A549 (cell line): ENCODE measurements around the gene ARHGEF10L.

Source experiments
- BHLHE40 ChIP-seq: IDR thresholded peaks from 2 replicates; pipeline ENCODE4 v1.6.1; 2012; ENCODE audit warnings: low read depth, low read length, inconsistent platforms
- JUN ChIP-seq, 2 experiments: fragments of >200 bp; sonication (Bioruptor Twin); formaldehyde crosslinking; IDR thresholded peaks; 2 replicates in 1 of 2; 3 replicates in 1 of 2; pipeline ENCODE4 v1.6.1; 2016 to 2017
- PHF8 ChIP-seq: fragments of 200-600 bp; sonication (generic); IDR thresholded peaks from 2 replicates; pipeline ENCODE4 v1.6.1; 2016; ENCODE audit warnings: low read depth, mild to moderate bottlenecking, antibody characterized with exemption, moderate library complexity, borderline replicate concordance
- POLR2A ChIP-seq: IDR thresholded peaks from 2 replicates; pipeline ENCODE4 v1.6.1; 2012; ENCODE audit warnings: mild to moderate bottlenecking, low read length
- TF ChIP-seq, protein P1 (sequence below): fragments of >200 bp; sonication (Bioruptor Twin); formaldehyde crosslinking; IDR thresholded peaks from 3 replicates; pipeline ENCODE4 v1.5.1; 2016
- TF ChIP-seq, protein P2 (sequence below): fragments of 450-650 bp; IDR thresholded peaks from 2 replicates; pipeline ENCODE4 v1.6.1; 2014; ENCODE audit warnings: antibody characterized with exemption
- TF ChIP-seq, protein P3 (sequence below): fragments of 200-600 bp; sonication (generic); IDR thresholded peaks from 2 replicates; pipeline ENCODE4 v1.6.1; 2016; ENCODE audit warnings: antibody characterized with exemption, mild to moderate bottlenecking, moderate library complexity
- TF ChIP-seq, protein P4 (sequence below): IDR thresholded peaks from 2 replicates; pipeline ENCODE4 v1.6.1; 2012

DNA sequence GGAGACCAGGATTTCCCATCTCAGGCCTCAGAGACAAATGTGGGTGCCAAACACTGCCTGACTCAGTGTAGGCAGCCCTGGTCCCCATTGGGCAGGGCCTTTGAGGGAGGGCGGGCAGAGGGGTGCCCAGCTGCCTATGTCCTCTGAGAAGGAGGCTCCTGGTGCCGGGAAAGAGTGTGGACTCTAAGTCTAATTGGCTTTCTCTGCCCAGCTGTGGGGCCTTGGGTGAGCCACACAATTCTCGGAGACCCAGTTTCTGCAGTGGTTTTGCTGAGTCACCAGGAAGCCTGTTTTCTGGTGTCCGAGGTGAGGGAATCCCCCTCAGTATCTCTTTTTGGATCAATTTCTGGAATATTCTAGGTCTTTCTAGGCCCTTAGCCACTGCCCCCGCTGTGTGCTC lies 180.4 kb downstream of the ARHGEF10L start:
- TF ChIP-seq, protein P1, sequence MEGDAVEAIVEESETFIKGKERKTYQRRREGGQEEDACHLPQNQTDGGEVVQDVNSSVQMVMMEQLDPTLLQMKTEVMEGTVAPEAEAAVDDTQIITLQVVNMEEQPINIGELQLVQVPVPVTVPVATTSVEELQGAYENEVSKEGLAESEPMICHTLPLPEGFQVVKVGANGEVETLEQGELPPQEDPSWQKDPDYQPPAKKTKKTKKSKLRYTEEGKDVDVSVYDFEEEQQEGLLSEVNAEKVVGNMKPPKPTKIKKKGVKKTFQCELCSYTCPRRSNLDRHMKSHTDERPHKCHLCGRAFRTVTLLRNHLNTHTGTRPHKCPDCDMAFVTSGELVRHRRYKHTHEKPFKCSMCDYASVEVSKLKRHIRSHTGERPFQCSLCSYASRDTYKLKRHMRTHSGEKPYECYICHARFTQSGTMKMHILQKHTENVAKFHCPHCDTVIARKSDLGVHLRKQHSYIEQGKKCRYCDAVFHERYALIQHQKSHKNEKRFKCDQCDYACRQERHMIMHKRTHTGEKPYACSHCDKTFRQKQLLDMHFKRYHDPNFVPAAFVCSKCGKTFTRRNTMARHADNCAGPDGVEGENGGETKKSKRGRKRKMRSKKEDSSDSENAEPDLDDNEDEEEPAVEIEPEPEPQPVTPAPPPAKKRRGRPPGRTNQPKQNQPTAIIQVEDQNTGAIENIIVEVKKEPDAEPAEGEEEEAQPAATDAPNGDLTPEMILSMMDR: no peak
- TF ChIP-seq, protein P2, sequence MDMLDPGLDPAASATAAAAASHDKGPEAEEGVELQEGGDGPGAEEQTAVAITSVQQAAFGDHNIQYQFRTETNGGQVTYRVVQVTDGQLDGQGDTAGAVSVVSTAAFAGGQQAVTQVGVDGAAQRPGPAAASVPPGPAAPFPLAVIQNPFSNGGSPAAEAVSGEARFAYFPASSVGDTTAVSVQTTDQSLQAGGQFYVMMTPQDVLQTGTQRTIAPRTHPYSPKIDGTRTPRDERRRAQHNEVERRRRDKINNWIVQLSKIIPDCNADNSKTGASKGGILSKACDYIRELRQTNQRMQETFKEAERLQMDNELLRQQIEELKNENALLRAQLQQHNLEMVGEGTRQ: no peak
- no peak for TF ChIP-seq POLR2A
- TF ChIP-seq PHF8: no peak
- no peak for TF ChIP-seq BHLHE40
- TF ChIP-seq, protein P3, sequence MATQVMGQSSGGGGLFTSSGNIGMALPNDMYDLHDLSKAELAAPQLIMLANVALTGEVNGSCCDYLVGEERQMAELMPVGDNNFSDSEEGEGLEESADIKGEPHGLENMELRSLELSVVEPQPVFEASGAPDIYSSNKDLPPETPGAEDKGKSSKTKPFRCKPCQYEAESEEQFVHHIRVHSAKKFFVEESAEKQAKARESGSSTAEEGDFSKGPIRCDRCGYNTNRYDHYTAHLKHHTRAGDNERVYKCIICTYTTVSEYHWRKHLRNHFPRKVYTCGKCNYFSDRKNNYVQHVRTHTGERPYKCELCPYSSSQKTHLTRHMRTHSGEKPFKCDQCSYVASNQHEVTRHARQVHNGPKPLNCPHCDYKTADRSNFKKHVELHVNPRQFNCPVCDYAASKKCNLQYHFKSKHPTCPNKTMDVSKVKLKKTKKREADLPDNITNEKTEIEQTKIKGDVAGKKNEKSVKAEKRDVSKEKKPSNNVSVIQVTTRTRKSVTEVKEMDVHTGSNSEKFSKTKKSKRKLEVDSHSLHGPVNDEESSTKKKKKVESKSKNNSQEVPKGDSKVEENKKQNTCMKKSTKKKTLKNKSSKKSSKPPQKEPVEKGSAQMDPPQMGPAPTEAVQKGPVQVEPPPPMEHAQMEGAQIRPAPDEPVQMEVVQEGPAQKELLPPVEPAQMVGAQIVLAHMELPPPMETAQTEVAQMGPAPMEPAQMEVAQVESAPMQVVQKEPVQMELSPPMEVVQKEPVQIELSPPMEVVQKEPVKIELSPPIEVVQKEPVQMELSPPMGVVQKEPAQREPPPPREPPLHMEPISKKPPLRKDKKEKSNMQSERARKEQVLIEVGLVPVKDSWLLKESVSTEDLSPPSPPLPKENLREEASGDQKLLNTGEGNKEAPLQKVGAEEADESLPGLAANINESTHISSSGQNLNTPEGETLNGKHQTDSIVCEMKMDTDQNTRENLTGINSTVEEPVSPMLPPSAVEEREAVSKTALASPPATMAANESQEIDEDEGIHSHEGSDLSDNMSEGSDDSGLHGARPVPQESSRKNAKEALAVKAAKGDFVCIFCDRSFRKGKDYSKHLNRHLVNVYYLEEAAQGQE: no peak
- TF ChIP-seq, protein P4, sequence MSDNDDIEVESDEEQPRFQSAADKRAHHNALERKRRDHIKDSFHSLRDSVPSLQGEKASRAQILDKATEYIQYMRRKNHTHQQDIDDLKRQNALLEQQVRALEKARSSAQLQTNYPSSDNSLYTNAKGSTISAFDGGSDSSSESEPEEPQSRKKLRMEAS: no peak
- no peak for TF ChIP-seq JUN (IDR thresholded peaks at IDR 0.05)
